ENCODE measurements around the gene MS4A4E.

The MS4A4E gene

DNA sequence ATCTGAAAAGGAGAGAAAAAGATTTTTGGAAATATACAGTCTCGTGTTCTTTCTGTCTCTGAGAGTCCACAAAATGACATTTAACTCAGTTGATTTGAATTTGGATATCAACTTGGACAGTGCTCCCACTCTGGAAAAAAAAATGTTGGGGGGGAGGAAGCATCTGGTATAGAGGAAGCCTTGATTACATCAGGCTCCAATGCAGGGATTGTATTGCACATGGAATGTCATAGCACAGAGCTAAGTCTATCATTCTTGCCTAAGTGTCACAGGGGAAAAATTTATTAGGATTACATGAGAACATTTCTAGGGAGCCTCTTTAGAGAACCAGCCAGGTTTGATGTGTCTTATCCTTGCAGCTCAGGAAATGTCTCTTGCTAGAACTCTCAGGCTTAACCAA lies 83.1 kb downstream of the MS4A4E start:
- Histone ChIP-seq H3K4me3 (ENCODE audit: low read length in 2 of 2) (no peak overlapping the region), H3K4ac (ENCODE audit: low read length) (no peak overlapping the region), H3K9me3 (replicated peaks in 1 of 2; ENCODE audit: control insufficient read depth in 2 of 2, insufficient read depth in 1 of 2, low read depth in 1 of 2, low read length in 2 of 2) (no peaks in the 10 kb centered on the region), H2BK5ac (ENCODE audit: low read length) (no peak overlapping the region), H2BK12ac (ENCODE audit: low read length) (no peak overlapping the region), H3K14ac (ENCODE audit: low read length) (no peak overlapping the region), H3K9ac (ENCODE audit: low read depth, low read length, poor library complexity) (no peak overlapping the region), H4K8ac (ENCODE audit: low read depth, low read length) (no peak overlapping the region), H3K27ac (replicated peaks; ENCODE audit: low read length) (no peak overlapping the region), H2BK120ac (ENCODE audit: low read depth, low read length) (no peak overlapping the region), H3K4me1 (ENCODE audit: control insufficient read depth in 2 of 2, insufficient read depth in 1 of 2, low read depth in 1 of 2, low read length in 2 of 2) (no peaks in the 10 kb centered on the region), H2AFZ (ENCODE audit: low read length) (no peak overlapping the region), H3K27me3 (ENCODE audit: control insufficient read depth in 3 of 3, insufficient read depth in 3 of 3, low read depth in 1 of 3, low read length in 3 of 3) (no peaks in the 10 kb centered on the region), H3K36me3 (replicated peaks in 1 of 2; ENCODE audit: control insufficient read depth in 2 of 2, insufficient read depth in 2 of 2, low read length in 2 of 2) (no peaks in the 10 kb centered on the region), H3K4me2 (ENCODE audit: insufficient read depth, low read length, poor library complexity, severe bottlenecking) (no peak overlapping the region), H4K91ac (ENCODE audit: low read depth, low read length, poor library complexity) (no peak overlapping the region), H2AK5ac (ENCODE audit: low read depth, low read length) (no peak overlapping the region), H3K18ac (ENCODE audit: low read length) (no peak overlapping the region), H3K23ac (ENCODE audit: low read depth, low read length, poor library complexity) (no peak overlapping the region), H3K79me1 (ENCODE audit: low read depth, low read length) (no peaks in the 10 kb centered on the region), H2BK15ac (ENCODE audit: low read length) (no peak overlapping the region)
- DNase-seq (ENCODE audit: low spot score) = no peak
- no CpG with 5 or more reads among the region's 1 CpG for WGBS, 2 donors (ENCODE audit: extremely low coverage in 2 of 2, insufficient read length in 2 of 2, insufficient replicate concordance in 1 of 2)

DNA sequence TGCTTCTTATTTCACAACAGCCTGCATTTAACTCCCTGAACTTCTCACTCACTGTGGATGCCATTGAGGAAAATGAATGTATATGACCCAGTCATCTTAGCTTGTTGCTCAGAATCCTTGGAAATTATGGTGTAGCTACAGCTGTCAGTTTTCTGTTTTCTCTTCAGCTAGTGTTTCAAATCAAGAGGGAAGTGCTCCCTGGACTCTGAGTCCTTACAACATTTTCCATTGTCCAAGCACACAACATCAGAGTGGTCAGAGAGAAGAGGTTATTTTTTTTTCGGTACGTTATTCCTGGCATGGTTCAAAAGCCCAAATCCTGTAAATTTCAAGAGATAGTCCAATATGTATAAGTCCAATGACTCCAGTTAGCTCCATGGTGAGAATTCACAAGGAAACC lies 83.7 kb downstream of the MS4A4E start:
- H2AK5ac ChIP-seq (ENCODE audit: low read depth, low read length) = no peak overlapping the region
- no peak overlapping the region for H3K14ac ChIP-seq (ENCODE audit: low read length)
- no peak overlapping the region for H2BK120ac ChIP-seq (ENCODE audit: low read depth, low read length)
- no peak overlapping the region for H3K4me2 ChIP-seq (ENCODE audit: insufficient read depth, low read length, poor library complexity, severe bottlenecking)
- no peak overlapping the region for H3K23ac ChIP-seq (ENCODE audit: low read depth, low read length, poor library complexity)
- no peak overlapping the region for H3K4me3 ChIP-seq (ENCODE audit: low read length in 2 of 2)
- H2BK5ac ChIP-seq (ENCODE audit: low read length) = no peak overlapping the region
- no peak overlapping the region for H3K9ac ChIP-seq (ENCODE audit: low read depth, low read length, poor library complexity)
- no peak overlapping the region for H3K18ac ChIP-seq (ENCODE audit: low read length)
- H3K27ac ChIP-seq (replicated peaks; ENCODE audit: low read length) = no peak overlapping the region
- no peaks in the 10 kb centered on the region for H3K4me1 ChIP-seq (ENCODE audit: control insufficient read depth in 2 of 2, insufficient read depth in 1 of 2, low read depth in 1 of 2, low read length in 2 of 2)
- H4K91ac ChIP-seq (ENCODE audit: low read depth, low read length, poor library complexity) = no peak overlapping the region
- no peak overlapping the region for H4K8ac ChIP-seq (ENCODE audit: low read depth, low read length)
- WGBS, 2 donors (ENCODE audit: extremely low coverage in 2 of 2, insufficient read length in 2 of 2, insufficient replicate concordance in 1 of 2) = no CpG with 5 or more reads among the region's 2 CpGs
- no peaks in the 10 kb centered on the region for H3K36me3 ChIP-seq (replicated peaks in 1 of 2; ENCODE audit: control insufficient read depth in 2 of 2, insufficient read depth in 2 of 2, low read length in 2 of 2)
- DNase-seq (ENCODE audit: low spot score) = no peak
- no peak overlapping the region for H2BK12ac ChIP-seq (ENCODE audit: low read length)
- H3K27me3 ChIP-seq (ENCODE audit: control insufficient read depth in 3 of 3, insufficient read depth in 3 of 3, low read depth in 1 of 3, low read length in 3 of 3) = no peaks in the 10 kb centered on the region
- H3K79me1 ChIP-seq (ENCODE audit: low read depth, low read length) = no peaks in the 10 kb centered on the region
- H3K4ac ChIP-seq (ENCODE audit: low read length) = no peak overlapping the region
- no peak overlapping the region for H2BK15ac ChIP-seq (ENCODE audit: low read length)
- no peak overlapping the region for H2AFZ ChIP-seq (ENCODE audit: low read length)
- H3K9me3 ChIP-seq (replicated peaks in 1 of 2; ENCODE audit: control insufficient read depth in 2 of 2, insufficient read depth in 1 of 2, low read depth in 1 of 2, low read length in 2 of 2) = no peaks in the 10 kb centered on the region

DNA sequence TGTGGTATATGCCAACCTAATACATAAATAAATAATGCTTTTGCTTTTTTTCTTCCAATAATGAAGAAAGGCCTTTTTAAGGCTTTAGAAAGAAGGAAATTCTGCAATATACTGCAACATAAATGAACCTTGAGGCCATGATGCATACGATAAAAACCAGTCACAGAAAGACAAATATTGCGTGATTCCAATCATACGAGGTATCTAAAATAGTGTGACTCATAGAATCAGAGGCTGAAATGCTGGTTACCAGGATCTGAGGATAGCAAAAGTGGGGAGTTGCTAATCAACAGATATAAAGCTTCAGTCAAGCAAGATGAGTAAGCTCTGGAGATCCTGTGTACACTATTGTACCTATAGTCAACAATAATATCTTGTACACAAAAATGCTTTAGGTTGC lies 84.3 kb downstream of the MS4A4E start:
- Histone ChIP-seq H3K4me2 (ENCODE audit: insufficient read depth, low read length, poor library complexity, severe bottlenecking) (no peak overlapping the region), H2BK12ac (ENCODE audit: low read length) (no peak overlapping the region), H4K8ac (ENCODE audit: low read depth, low read length) (no peak overlapping the region), H2AK5ac (ENCODE audit: low read depth, low read length) (no peak overlapping the region), H3K9me3 (replicated peaks in 1 of 2; ENCODE audit: control insufficient read depth in 2 of 2, insufficient read depth in 1 of 2, low read depth in 1 of 2, low read length in 2 of 2) (no peaks in the 10 kb centered on the region), H3K14ac (ENCODE audit: low read length) (no peak overlapping the region), H3K27me3 (ENCODE audit: control insufficient read depth in 3 of 3, insufficient read depth in 3 of 3, low read depth in 1 of 3, low read length in 3 of 3) (no peaks in the 10 kb centered on the region), H3K9ac (ENCODE audit: low read depth, low read length, poor library complexity) (no peak overlapping the region), H3K36me3 (replicated peaks in 1 of 2; ENCODE audit: control insufficient read depth in 2 of 2, insufficient read depth in 2 of 2, low read length in 2 of 2) (no peaks in the 10 kb centered on the region), H2AFZ (ENCODE audit: low read length) (no peak overlapping the region), H2BK5ac (ENCODE audit: low read length) (no peak overlapping the region), H2BK120ac (ENCODE audit: low read depth, low read length) (no peak overlapping the region), H2BK15ac (ENCODE audit: low read length) (no peak overlapping the region), H3K4ac (ENCODE audit: low read length) (no peak overlapping the region), H3K79me1 (ENCODE audit: low read depth, low read length) (no peaks in the 10 kb centered on the region), H3K4me1 (ENCODE audit: control insufficient read depth in 2 of 2, insufficient read depth in 1 of 2, low read depth in 1 of 2, low read length in 2 of 2) (no peaks in the 10 kb centered on the region), H3K27ac (replicated peaks; ENCODE audit: low read length) (no peak overlapping the region), H3K23ac (ENCODE audit: low read depth, low read length, poor library complexity) (no peak overlapping the region), H3K4me3 (ENCODE audit: low read length in 2 of 2) (no peak overlapping the region), H3K18ac (ENCODE audit: low read length) (no peak overlapping the region), H4K91ac (ENCODE audit: low read depth, low read length, poor library complexity) (no peak overlapping the region)
- no CpG with 5 or more reads among the region's 3 CpGs for WGBS, 2 donors (ENCODE audit: extremely low coverage in 2 of 2, insufficient read length in 2 of 2, insufficient replicate concordance in 1 of 2)
- no peak for DNase-seq (ENCODE audit: low spot score)

DNA sequence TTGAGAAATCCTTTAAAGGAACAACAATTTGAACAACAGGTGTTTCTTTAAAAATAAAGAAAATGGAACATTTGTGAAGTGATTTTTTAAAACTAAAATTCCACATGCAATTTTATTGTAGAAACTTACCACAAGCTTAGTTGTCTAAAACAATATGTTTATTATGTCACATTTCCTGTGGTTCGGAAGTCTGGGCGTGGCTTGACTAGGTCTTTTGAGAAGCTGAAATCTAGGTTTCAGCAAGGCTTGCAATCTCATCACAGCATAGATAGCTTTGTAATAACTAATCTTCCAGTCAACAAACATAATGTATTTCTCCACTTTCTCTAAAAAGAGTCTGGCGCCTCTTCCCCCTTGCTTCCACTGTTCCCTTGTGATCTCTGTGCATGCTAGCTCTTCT lies 87.0 kb downstream of the MS4A4E start:
- Histone ChIP-seq H2BK5ac (ENCODE audit: low read length) (no peak overlapping the region), H2BK12ac (ENCODE audit: low read length) (no peak overlapping the region), H3K14ac (ENCODE audit: low read length) (no peak overlapping the region), H3K9ac (ENCODE audit: low read depth, low read length, poor library complexity) (no peak overlapping the region), H3K36me3 (replicated peaks in 1 of 2; ENCODE audit: control insufficient read depth in 2 of 2, insufficient read depth in 2 of 2, low read length in 2 of 2) (no peaks in the 10 kb centered on the region), H4K8ac (ENCODE audit: low read depth, low read length) (no peak overlapping the region), H3K4me3 (ENCODE audit: low read length in 2 of 2) (no peak overlapping the region), H3K4me2 (ENCODE audit: insufficient read depth, low read length, poor library complexity, severe bottlenecking) (no peak overlapping the region), H3K23ac (ENCODE audit: low read depth, low read length, poor library complexity) (no peak overlapping the region), H2BK15ac (ENCODE audit: low read length) (no peak overlapping the region), H2AFZ (ENCODE audit: low read length) (no peak overlapping the region), H3K4ac (ENCODE audit: low read length) (no peak overlapping the region), H4K91ac (ENCODE audit: low read depth, low read length, poor library complexity) (no peak overlapping the region), H3K27ac (replicated peaks; ENCODE audit: low read length) (no peak overlapping the region), H3K4me1 (ENCODE audit: control insufficient read depth in 2 of 2, insufficient read depth in 1 of 2, low read depth in 1 of 2, low read length in 2 of 2) (no peaks in the 10 kb centered on the region), H3K9me3 (replicated peaks in 1 of 2; ENCODE audit: control insufficient read depth in 2 of 2, insufficient read depth in 1 of 2, low read depth in 1 of 2, low read length in 2 of 2) (no peaks in the 10 kb centered on the region), H2BK120ac (ENCODE audit: low read depth, low read length) (no peak overlapping the region), H2AK5ac (ENCODE audit: low read depth, low read length) (no peak overlapping the region), H3K18ac (ENCODE audit: low read length) (no peak overlapping the region), H3K79me1 (ENCODE audit: low read depth, low read length) (no peaks in the 10 kb centered on the region), H3K27me3 (ENCODE audit: control insufficient read depth in 3 of 3, insufficient read depth in 3 of 3, low read depth in 1 of 3, low read length in 3 of 3) (no peaks in the 10 kb centered on the region)
- no peak for DNase-seq (ENCODE audit: low spot score)
- no CpG with 5 or more reads among the region's 3 CpGs for WGBS, 2 donors (ENCODE audit: extremely low coverage in 2 of 2, insufficient read length in 2 of 2, insufficient replicate concordance in 1 of 2)
